ENCODE data around the gene SRC.

DNA sequence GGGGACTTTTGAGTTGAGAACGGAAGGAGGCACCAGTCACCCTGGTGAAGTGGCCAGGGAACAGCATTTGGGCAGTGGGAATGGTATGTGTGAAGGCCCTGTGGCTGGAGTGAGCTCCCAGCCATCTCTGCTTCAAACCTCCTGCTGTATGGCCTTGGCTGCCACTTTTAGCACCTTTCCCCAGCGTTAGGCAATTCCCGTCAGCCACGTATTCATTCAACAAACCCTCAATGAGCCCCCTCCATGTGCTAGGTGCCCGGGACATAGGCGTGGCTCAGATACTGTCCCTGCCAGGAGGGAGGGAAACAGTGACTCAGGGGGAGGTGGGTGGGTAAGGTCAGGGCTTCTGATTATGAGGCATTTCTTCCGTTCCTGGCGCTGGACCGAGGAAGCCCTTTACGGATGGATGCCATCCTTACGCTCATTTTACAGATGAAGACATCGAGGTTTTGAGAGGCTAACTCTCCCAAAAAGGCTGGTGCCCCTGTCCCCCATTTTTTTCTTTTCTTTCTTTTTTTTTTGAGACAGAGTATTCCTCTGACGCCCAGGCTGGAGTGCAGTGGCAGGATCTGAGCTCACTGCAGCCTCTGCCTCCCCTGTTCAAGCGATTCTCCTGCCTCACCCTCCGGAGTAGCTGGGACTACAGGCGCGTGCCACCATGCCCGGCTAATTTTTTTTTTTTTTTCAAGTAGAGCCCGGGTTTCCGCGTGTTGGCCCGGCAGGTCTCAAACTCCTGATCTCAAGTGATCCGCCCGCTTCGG lies 37.5 kb downstream of the SRC start:
- no peak for TF ChIP-seq POLR2A (IDR thresholded peaks at IDR 0.05)
- TF ChIP-seq, protein P1, sequence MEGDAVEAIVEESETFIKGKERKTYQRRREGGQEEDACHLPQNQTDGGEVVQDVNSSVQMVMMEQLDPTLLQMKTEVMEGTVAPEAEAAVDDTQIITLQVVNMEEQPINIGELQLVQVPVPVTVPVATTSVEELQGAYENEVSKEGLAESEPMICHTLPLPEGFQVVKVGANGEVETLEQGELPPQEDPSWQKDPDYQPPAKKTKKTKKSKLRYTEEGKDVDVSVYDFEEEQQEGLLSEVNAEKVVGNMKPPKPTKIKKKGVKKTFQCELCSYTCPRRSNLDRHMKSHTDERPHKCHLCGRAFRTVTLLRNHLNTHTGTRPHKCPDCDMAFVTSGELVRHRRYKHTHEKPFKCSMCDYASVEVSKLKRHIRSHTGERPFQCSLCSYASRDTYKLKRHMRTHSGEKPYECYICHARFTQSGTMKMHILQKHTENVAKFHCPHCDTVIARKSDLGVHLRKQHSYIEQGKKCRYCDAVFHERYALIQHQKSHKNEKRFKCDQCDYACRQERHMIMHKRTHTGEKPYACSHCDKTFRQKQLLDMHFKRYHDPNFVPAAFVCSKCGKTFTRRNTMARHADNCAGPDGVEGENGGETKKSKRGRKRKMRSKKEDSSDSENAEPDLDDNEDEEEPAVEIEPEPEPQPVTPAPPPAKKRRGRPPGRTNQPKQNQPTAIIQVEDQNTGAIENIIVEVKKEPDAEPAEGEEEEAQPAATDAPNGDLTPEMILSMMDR (IDR thresholded peaks at IDR 0.05) = no peak
- TF ChIP-seq POLR2AphosphoS5 (IDR thresholded peaks at IDR 0.05) = no peak

Data from prostate gland (tissue), 2 donors.